PC-9 (cell line): Measurements from ENCODE around the gene ZNF653. TPM values are rescaled to one million over a fixed set of nuclear protein-coding genes. Genes with fewer than 3 reads are reported as not detected.

Experiments used
- BruUV-seq: library from RNA; stranded (reverse); fragments of 400-500 nt; replicated peaks from 2 replicates; lab custom pipeline; 2021; lab: Mats Ljungman, UMichigan
- CTCF ChIA-PET: fragments of 300-600 bp; sonication (Branson Sonifier 250); formaldehyde crosslinking; loops from one replicate; lab custom pipeline; 2022; ENCODE audit warnings: antibody characterized with exemption; lab: Charles Lee
- POLR2A ChIA-PET: fragments of 300-600 bp; sonication (Branson Sonifier 250); formaldehyde crosslinking; loops from one replicate; lab custom pipeline; 2022; ENCODE audit warnings: antibody characterized with exemption; ENCODE audit not compliant: unreplicated experiment; lab: Charles Lee
- DNase-seq, 2 experiments: peaks; one replicate each; pipeline versions ENCODE4 v3.0.0 to v3.0.0-alpha.2; 2015 to 2022; ENCODE audit warnings: mixed read lengths in 1 of 2
- H2AFZ ChIP-seq: fragments of 200-600 bp; sonication (generic); 2 replicates; pipeline ENCODE4 v1.8.1; 2017; ENCODE audit warnings: antibody characterized with exemption
- H3F3A ChIP-seq: fragments of 200-600 bp; sonication (generic); 2 replicates; pipeline ENCODE4 v1.8.1; 2017; ENCODE audit warnings: antibody characterized with exemption, mild to moderate bottlenecking, low read depth; ENCODE audit not compliant: insufficient read depth
- H3K27ac ChIP-seq: fragments of 200-600 bp; sonication (generic); 2 replicates; pipeline ENCODE4 v1.6.1; 2016; ENCODE audit warnings: mixed run types
- H3K27me3 ChIP-seq: fragments of 200-600 bp; sonication (generic); 2 replicates; pipeline ENCODE4 v1.6.1; 2016; ENCODE audit warnings: low read depth, mixed run types; ENCODE audit not compliant: insufficient read depth
- H3K36me3 ChIP-seq: fragments of 200-600 bp; sonication (generic); 2 replicates; pipeline ENCODE4 v1.6.1; 2016; ENCODE audit warnings: low read depth, mixed run types
- H3K4me1 ChIP-seq: fragments of 200-600 bp; sonication (generic); replicated peaks from 2 replicates; pipeline ENCODE4 v1.6.1; 2016; ENCODE audit warnings: mixed run types; ENCODE audit not compliant: insufficient read depth
- H3K4me2 ChIP-seq: fragments of 200-600 bp; sonication (generic); 2 replicates; pipeline ENCODE4 v1.6.1; 2017; ENCODE audit warnings: mixed run types
- H3K4me3 ChIP-seq: fragments of 200-600 bp; sonication (generic); 2 replicates; pipeline ENCODE4 v1.6.1; 2016; ENCODE audit warnings: mixed run types
- H3K79me2 ChIP-seq: fragments of 200-600 bp; sonication (generic); 2 replicates; pipeline ENCODE4 v1.6.1; 2017; ENCODE audit warnings: low read depth, mixed run types
- H3K9me2 ChIP-seq: fragments of 200-600 bp; sonication (generic); 2 replicates; pipeline ENCODE4 v1.8.1; 2017; ENCODE audit warnings: mild to moderate bottlenecking; ENCODE audit not compliant: insufficient read depth
- H3K9me3 ChIP-seq: fragments of 200-600 bp; sonication (generic); 2 replicates; pipeline ENCODE4 v1.8.1; 2016; ENCODE audit warnings: low read depth; ENCODE audit not compliant: insufficient read depth
- H4K20me1 ChIP-seq: fragments of 200-600 bp; sonication (generic); 2 replicates; pipeline ENCODE4 v1.8.1; 2017; ENCODE audit not compliant: insufficient read depth
- CTCF ChIP-seq: fragments of 200-600 bp; sonication (generic); conservative IDR thresholded peaks from 2 replicates; pipeline ENCODE4 v1.6.1; 2017; ENCODE audit warnings: mixed run types, antibody characterized with exemption, mild to moderate bottlenecking, moderate library complexity
- EZH2 ChIP-seq: fragments of 200-600 bp; sonication (generic); IDR thresholded peaks from 2 replicates; pipeline ENCODE4 v1.8.0; 2017; ENCODE audit warnings: antibody characterized with exemption, low read depth
- intact Hi-C: fragments of 100-400 bp; cut with micrococcal nuclease; formaldehyde crosslinking; loops from one replicate; pipeline ENCODE4 v1.10.0; 2022; ENCODE audit not compliant: unreplicated experiment
- total RNA-seq: library from RNA; stranded (reverse); gene quantifications from 2 replicates; pipeline ENCODE4 v1.2.3, GENCODE V29; 2021

ZNF653 gene
- total RNA-seq, 1 experiment from 2014 or later: 13.4 TPM

GRCh38 chr19:11495481-11495880, 10.2 kb downstream of the ZNF653 start:
- Histone ChIP-seq H3K27me3 (no peaks in the 10 kb centered on the region), H3K9me3 (no peaks in the 10 kb centered on the region), H2AFZ (no peak overlapping the region), H3K36me3 (no peaks in the 10 kb centered on the region), H3K79me2 (no peaks in the 10 kb centered on the region), H3K9me2 (no peaks in the 10 kb centered on the region), H3F3A (no peaks in the 10 kb centered on the region), H3K4me1 (no peaks in the 10 kb centered on the region), H3K4me2 (no peak overlapping the region), H3K27ac (no peak overlapping the region), H3K4me3 (no peak overlapping the region), H4K20me1 (no peaks in the 10 kb centered on the region)
- TF ChIP-seq CTCF (no peak), EZH2 (no peak)
- POLR2A ChIA-PET: no interaction called here
- DNase-seq: no peak
- CTCF ChIA-PET: no interaction called here
- no TSS peak for BruUV-seq
- intact Hi-C loops: no loop called here

- no peak overlapping the region for H3K27ac ChIP-seq
- no peaks in the 10 kb centered on the region for H4K20me1 ChIP-seq
- no peaks in the 10 kb centered on the region for H3K27me3 ChIP-seq
- no peak overlapping the region for H3K4me3 ChIP-seq
- no peak for DNase-seq
- H3K4me2 ChIP-seq: no peak overlapping the region
- no peak overlapping the region for H2AFZ ChIP-seq
- no peaks in the 10 kb centered on the region for H3K4me1 ChIP-seq
- no peaks in the 10 kb centered on the region for H3F3A ChIP-seq
- H3K36me3 ChIP-seq: no peaks in the 10 kb centered on the region
- ChIA-PET CTCF (no interaction called here), POLR2A (no interaction called here)
- BruUV-seq: no TSS peak
- no peaks in the 10 kb centered on the region for H3K9me3 ChIP-seq
- no peaks in the 10 kb centered on the region for H3K9me2 ChIP-seq
- no peaks in the 10 kb centered on the region for H3K79me2 ChIP-seq
- intact Hi-C loops: no loop called here
- no peak for TF ChIP-seq EZH2
- no peak for TF ChIP-seq CTCF
Observed at GRCh38 chr19:11494634-11495285, 10.9 kb downstream of the ZNF653 start.

- H2AFZ ChIP-seq: no peak overlapping the region
Observed at GRCh38 chr19:11489378-11489777, 16.3 kb downstream of the ZNF653 start.

More at GRCh38 chr19:11489378-11489777, 16.3 kb downstream of the ZNF653 start:
- no TSS peak for BruUV-seq
- H3K4me1 ChIP-seq: no peaks in the 10 kb centered on the region
- H3K9me2 ChIP-seq: no peaks in the 10 kb centered on the region
- no peak overlapping the region for H3K27ac ChIP-seq
- H3K4me2 ChIP-seq: no peak overlapping the region
- TF ChIP-seq EZH2 (no peak), CTCF (no peak)
- ChIA-PET CTCF (no interaction called here), POLR2A (no interaction called here)
- no peaks in the 10 kb centered on the region for H4K20me1 ChIP-seq
- no peak overlapping the region for H3K4me3 ChIP-seq
- no peaks in the 10 kb centered on the region for H3K36me3 ChIP-seq
- H3K9me3 ChIP-seq: no peaks in the 10 kb centered on the region
- no peaks in the 10 kb centered on the region for H3K79me2 ChIP-seq
- H3K27me3 ChIP-seq: no peaks in the 10 kb centered on the region
- DNase-seq: no peak
- intact Hi-C loops: no loop called here
- H3F3A ChIP-seq: no peaks in the 10 kb centered on the region; the same call in 1 of the 2 replicates
